Activated T-cell treated with anti-CD3 and anti-CD28 coated beads, Interleukin-2, amount 50 U/mL, for 24 hours (primary cell): ENCODE results near the gene ELMO1.

Source experiments
- DNase-seq: peaks from one replicate; pipeline ENCODE4 v3.0.0-alpha.2; 2020
- H3K27ac Mint-ChIP-seq: 2 replicates; pipeline ENCODE4 v1.8.0; 2020; ENCODE audit warnings: mild to moderate bottlenecking, mixed read lengths
- H3K27me3 Mint-ChIP-seq: 2 replicates; pipeline ENCODE4 v1.8.0; 2020; ENCODE audit warnings: mixed read lengths
- H3K36me3 Mint-ChIP-seq: 2 replicates; pipeline ENCODE4 v1.8.0; 2020; ENCODE audit warnings: low read depth, mixed read lengths
- H3K4me1 Mint-ChIP-seq: 2 replicates; pipeline ENCODE4 v1.8.0; 2020; ENCODE audit warnings: low read depth, mixed read lengths
- H3K4me3 Mint-ChIP-seq: 2 replicates; pipeline ENCODE4 v1.8.0; 2020; ENCODE audit warnings: mild to moderate bottlenecking, moderate library complexity, mixed read lengths
- H3K9me3 Mint-ChIP-seq: 2 replicates; pipeline ENCODE4 v1.8.0; 2020; ENCODE audit warnings: mixed read lengths

The ELMO1 gene

DNA sequence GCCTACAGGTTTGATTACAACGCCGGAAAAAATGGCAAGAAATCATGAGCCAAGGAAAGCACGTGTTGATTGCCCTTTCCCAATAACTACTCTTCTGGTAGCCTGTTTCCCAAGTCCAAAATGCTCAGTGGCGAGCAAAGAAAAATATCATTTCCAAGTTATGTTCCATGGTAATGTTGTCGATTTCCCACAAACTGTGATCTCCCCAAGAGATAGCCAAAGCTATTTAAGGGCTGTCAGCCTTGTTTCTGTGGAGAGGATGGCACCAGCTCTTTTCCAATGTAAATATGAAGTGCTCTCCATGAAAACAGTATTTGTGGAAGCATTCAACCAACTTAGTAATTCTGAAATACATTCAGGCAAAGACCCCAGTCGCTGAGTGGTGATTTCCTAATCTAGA lies 491.9 kb downstream of the ELMO1 start:
- Mint-ChIP-seq H3K4me1 (peaks cover 20% of the 10 kb centered on the region), H3K9me3 (peaks cover 9% of the 10 kb centered on the region)

GRCh38 chr7:36955456-36956129 lies 493.1 kb downstream of the ELMO1 start:
- Mint-ChIP-seq H3K27ac (no peak overlapping the region), H3K9me3 (peaks cover 18% of the 10 kb centered on the region), H3K4me1 (peaks cover 8% of the 10 kb centered on the region), H3K36me3 (peaks cover 40% of the 10 kb centered on the region), H3K27me3 (no peaks in the 10 kb centered on the region), H3K4me3 (no peak overlapping the region)
- DNase-seq: no peak

More for the DNA sequence above, 491.9 kb downstream of the ELMO1 start:
- Mint-ChIP-seq H3K27me3 (no peaks in the 10 kb centered on the region), H3K4me3 (no peak overlapping the region), H3K36me3 (peaks cover 36% of the 10 kb centered on the region), H3K27ac (no peak overlapping the region)
- DNase-seq: no peak

- Mint-ChIP-seq H3K9me3 (peaks cover 49% of the 10 kb centered on the region), H3K4me1 (peaks cover 4% of the 10 kb centered on the region), H3K36me3 (peaks cover 73% of the 10 kb centered on the region), H3K27me3 (no peaks in the 10 kb centered on the region), H3K4me3 (no peak overlapping the region), H3K27ac (no peak overlapping the region)
- no peak for DNase-seq
These were observed 497.4 kb downstream of the ELMO1 start for GRCh38 chr7:36951257-36951697.

GRCh38 chr7:36949711-36950600 lies 498.7 kb downstream of the ELMO1 start:
- H3K4me1 Mint-ChIP-seq: peaks cover 4% of the 10 kb centered on the region
- H3K9me3 Mint-ChIP-seq: peaks cover 50% of the 10 kb centered on the region
- H3K36me3 Mint-ChIP-seq: peaks cover 86% of the 10 kb centered on the region
- H3K27me3 Mint-ChIP-seq: no peaks in the 10 kb centered on the region
- no peak for DNase-seq
- peak overlapping the region; percentile 23 for H3K27ac Mint-ChIP-seq
- no peak overlapping the region for H3K4me3 Mint-ChIP-seq

DNA sequence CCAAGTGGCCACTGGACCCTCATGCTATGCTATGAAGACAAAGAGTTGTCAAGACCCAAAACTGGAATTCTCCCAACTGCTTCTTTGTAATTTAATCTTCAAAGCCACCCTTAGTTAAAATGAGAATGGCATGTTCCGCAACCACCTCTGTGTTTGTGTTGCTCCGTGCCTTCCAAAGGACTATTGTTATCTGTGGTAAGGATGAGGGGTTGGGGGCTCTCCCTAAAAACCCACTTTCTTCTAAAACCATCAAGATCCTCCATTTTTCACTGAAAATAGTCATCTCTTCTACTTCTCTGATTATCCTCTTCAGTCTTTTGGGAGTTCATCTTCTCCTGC lies 502.3 kb downstream of the ELMO1 start:
- peaks cover 71% of the 10 kb centered on the region for H3K9me3 Mint-ChIP-seq
- H3K27me3 Mint-ChIP-seq: no peaks in the 10 kb centered on the region
- no peak for DNase-seq
- no peak overlapping the region for H3K4me3 Mint-ChIP-seq
- no peak overlapping the region for H3K27ac Mint-ChIP-seq
- peaks cover 97% of the 10 kb centered on the region for H3K36me3 Mint-ChIP-seq
- peaks cover 20% of the 10 kb centered on the region for H3K4me1 Mint-ChIP-seq

- no peak for DNase-seq
- Mint-ChIP-seq H3K4me1 (peaks cover 21% of the 10 kb centered on the region), H3K27ac (no peak overlapping the region), H3K4me3 (no peak overlapping the region), H3K27me3 (no peaks in the 10 kb centered on the region), H3K36me3 (peaks cover 97% of the 10 kb centered on the region), H3K9me3 (peaks cover 71% of the 10 kb centered on the region)
These were observed 502.9 kb downstream of the ELMO1 start for GRCh38 chr7:36945612-36946400.

- H3K27me3 Mint-ChIP-seq: no peaks in the 10 kb centered on the region
- no peak overlapping the region for H3K27ac Mint-ChIP-seq
- H3K4me1 Mint-ChIP-seq: peaks cover 30% of the 10 kb centered on the region
- no peak overlapping the region for H3K4me3 Mint-ChIP-seq
- DNase-seq: no peak
- peaks cover 97% of the 10 kb centered on the region for H3K36me3 Mint-ChIP-seq
- peaks cover 78% of the 10 kb centered on the region for H3K9me3 Mint-ChIP-seq
These were observed 503.8 kb downstream of the ELMO1 start for GRCh38 chr7:36944838-36945237.

DNA sequence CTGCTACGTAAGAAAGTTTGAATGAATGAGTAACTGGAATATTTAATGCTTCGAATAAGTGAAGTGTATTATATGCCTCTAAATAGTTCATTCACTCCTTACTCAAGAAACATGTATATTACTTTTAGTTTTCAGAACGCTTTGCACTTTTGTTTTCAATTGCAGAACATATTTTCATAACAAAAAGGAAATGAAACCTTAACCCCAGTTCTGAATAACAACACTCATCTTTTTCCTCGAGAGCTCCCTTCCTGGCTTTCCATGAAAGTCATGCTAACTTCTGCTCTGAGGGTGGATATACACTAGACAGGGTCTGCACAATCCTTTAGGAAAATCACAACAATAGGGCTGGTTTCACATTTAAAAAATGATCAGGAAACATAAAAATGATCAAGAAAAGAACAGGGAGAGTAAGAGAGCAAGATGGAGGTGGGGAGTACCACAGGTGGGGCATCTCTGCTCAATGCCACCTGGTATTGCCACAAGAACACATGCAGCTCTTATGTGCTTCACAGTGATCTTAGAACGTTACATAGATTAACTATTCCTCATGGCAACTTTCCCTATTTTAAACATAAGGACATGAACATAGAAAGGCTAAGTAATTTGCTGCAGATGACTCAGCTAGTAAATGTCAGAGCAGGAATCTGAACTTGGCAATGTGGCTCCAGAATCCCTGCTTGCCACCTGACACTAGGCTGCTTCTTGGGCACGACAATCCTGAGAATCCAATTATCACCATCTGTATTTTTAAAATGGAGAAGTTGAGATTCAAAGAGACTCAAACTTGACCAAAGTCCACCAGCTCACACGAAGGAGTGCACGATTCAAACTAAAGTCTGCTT lies 504.9 kb downstream of the ELMO1 start:
- Mint-ChIP-seq H3K4me3 (no peak overlapping the region), H3K27me3 (no peaks in the 10 kb centered on the region), H3K9me3 (peaks cover 76% of the 10 kb centered on the region), H3K27ac (peak overlapping the region; percentile 59), H3K4me1 (peaks cover 30% of the 10 kb centered on the region), H3K36me3 (peaks cover 97% of the 10 kb centered on the region)
- DNase-seq: no peak

DNA sequence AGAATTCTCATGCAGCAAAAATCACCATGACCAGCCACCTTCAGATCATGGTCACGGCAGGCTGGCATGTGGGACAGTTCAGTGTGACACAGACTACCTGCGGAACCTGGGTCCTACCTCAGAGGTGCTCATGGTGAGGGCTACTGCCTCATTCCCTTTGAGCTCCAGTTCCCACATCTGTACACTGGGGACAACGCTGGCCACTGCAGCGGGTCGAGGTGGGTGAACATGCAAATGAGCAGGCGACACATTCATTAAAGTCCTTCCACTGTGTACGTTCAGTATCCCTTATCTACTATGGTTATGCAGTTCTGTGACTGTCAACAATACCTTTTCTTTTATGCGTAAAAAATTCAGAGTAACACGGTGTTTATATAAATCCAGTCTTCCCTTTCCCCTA lies 505.7 kb downstream of the ELMO1 start:
- Mint-ChIP-seq H3K4me3 (no peak overlapping the region), H3K27ac (no peak overlapping the region), H3K27me3 (no peaks in the 10 kb centered on the region), H3K4me1 (peaks cover 34% of the 10 kb centered on the region), H3K36me3 (peaks cover 98% of the 10 kb centered on the region), H3K9me3 (peaks cover 73% of the 10 kb centered on the region)
- DNase-seq: no peak

GRCh38 chr7:36942541-36942940 lies 506.1 kb downstream of the ELMO1 start:
- Mint-ChIP-seq H3K9me3 (peaks cover 74% of the 10 kb centered on the region), H3K36me3 (peaks cover 98% of the 10 kb centered on the region), H3K4me3 (no peak overlapping the region), H3K4me1 (peaks cover 36% of the 10 kb centered on the region), H3K27me3 (no peaks in the 10 kb centered on the region), H3K27ac (no peak overlapping the region)
- DNase-seq: no peak

DNA sequence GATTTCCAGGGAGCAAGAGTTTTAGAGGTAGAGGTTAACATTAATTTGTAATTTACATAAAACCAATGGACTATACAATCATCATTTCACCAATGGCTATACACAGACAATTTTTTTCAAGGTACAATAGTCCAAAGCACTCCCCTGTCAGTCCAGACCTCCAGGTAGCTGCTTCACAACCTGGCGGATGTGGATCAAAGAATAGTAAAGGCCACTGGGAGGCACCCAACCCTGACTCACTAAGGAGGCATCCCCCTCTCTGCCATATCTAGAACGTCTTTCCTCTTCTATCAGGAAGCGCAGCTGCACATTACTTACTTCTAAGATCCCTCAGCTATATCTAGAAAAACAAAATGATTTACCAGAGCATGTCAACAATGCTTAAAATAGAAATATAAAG lies 506.6 kb downstream of the ELMO1 start:
- H3K27me3 Mint-ChIP-seq: no peaks in the 10 kb centered on the region
- peaks cover 73% of the 10 kb centered on the region for H3K9me3 Mint-ChIP-seq

DNA sequence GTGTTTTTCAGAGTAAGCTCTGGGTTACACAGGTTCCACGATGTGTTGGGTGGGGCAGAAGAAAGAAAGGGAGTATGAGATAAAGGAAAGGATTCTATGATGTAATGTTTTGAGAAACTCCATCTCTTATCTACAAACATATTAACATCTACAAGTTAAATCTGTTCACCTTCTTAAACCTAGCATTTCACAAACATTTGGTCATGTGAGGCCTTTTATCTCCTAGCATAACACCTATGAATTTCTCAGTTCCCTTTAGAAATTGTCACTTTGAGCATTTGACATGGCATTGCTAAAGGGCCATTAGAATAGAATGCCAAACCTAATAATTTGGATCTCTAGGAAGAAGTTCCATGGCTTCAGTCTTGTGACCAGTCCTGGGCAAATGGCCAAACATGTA lies 507.3 kb downstream of the ELMO1 start:
- H3K27me3 Mint-ChIP-seq: no peaks in the 10 kb centered on the region
- DNase-seq: no peak
- H3K9me3 Mint-ChIP-seq: peaks cover 76% of the 10 kb centered on the region
- peaks cover 37% of the 10 kb centered on the region for H3K4me1 Mint-ChIP-seq
- H3K36me3 Mint-ChIP-seq: peaks cover 100% of the 10 kb centered on the region
- H3K4me3 Mint-ChIP-seq: no peak overlapping the region
- no peak overlapping the region for H3K27ac Mint-ChIP-seq

More for the DNA sequence above, 506.6 kb downstream of the ELMO1 start:
- no peak for DNase-seq
- H3K36me3 Mint-ChIP-seq: peaks cover 98% of the 10 kb centered on the region
- peaks cover 37% of the 10 kb centered on the region for H3K4me1 Mint-ChIP-seq
- H3K4me3 Mint-ChIP-seq: no peak overlapping the region
- H3K27ac Mint-ChIP-seq: no peak overlapping the region

- Mint-ChIP-seq H3K4me1 (peaks cover 41% of the 10 kb centered on the region), H3K36me3 (peaks cover 100% of the 10 kb centered on the region), H3K27ac (no peak overlapping the region), H3K4me3 (no peak overlapping the region), H3K9me3 (peaks cover 86% of the 10 kb centered on the region), H3K27me3 (no peaks in the 10 kb centered on the region)
- no peak for DNase-seq
These were observed 508.8 kb downstream of the ELMO1 start for GRCh38 chr7:36939816-36940215.
